ENCODE data around the gene MGAT5.

Gene MGAT5, protein sequence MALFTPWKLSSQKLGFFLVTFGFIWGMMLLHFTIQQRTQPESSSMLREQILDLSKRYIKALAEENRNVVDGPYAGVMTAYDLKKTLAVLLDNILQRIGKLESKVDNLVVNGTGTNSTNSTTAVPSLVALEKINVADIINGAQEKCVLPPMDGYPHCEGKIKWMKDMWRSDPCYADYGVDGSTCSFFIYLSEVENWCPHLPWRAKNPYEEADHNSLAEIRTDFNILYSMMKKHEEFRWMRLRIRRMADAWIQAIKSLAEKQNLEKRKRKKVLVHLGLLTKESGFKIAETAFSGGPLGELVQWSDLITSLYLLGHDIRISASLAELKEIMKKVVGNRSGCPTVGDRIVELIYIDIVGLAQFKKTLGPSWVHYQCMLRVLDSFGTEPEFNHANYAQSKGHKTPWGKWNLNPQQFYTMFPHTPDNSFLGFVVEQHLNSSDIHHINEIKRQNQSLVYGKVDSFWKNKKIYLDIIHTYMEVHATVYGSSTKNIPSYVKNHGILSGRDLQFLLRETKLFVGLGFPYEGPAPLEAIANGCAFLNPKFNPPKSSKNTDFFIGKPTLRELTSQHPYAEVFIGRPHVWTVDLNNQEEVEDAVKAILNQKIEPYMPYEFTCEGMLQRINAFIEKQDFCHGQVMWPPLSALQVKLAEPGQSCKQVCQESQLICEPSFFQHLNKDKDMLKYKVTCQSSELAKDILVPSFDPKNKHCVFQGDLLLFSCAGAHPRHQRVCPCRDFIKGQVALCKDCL
- 125 to 127 reads per million in 2 donors for total RNA-seq

GRCh38 chr2:134253804-134254203 lies at the start of gene MGAT5:
TSS of gene MGAT5 (plus strand) at chr2:134254072. CDS start at chr2:134254404, 332 bp downstream.
- no peak for DNase-seq

DNA sequence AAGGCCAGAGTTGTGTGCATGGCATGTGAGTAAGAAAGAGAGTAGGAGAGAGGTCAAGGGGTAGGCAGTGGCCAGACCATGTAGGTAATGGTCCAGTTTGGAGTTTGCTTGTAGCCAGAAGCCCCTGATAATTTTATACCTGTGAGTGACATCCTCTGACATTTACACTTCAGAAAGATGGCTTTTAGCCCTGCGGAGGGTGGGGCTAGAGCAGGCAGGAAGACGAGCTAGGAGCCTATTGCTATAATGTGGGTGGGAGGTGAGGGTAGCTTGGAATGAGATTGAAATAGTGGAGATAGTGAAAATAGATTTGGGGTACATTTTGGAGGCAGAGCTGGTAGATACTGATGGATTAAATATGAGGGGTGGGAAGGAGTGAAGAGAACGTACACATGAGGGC lies 48.8 kb upstream of the MGAT5 start:
- DNase-seq: no peak

DNA sequence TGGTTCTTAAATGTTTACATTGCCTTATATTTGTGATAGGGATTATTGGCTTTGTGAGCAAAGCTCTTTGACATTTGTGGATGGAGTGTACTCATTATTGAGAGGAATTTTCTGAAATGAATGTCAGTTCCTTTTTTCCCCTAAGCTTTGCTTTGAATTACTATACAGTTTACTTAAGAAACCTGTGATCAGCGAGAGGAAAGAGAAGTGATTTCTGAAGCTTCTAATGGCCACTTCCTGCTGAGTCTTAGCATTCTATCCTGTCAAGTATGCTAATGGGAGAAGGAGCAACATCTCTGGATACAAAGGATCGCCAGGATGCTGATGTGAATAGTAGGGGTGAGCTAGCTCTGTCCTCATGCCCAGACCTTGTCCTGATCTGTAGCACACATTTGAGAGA lies 47.8 kb upstream of the MGAT5 start:
- no peak for DNase-seq

GRCh38 chr2:134206573-134206972 lies 47.3 kb upstream of the MGAT5 start:
- DNase-seq: no peak

DNA sequence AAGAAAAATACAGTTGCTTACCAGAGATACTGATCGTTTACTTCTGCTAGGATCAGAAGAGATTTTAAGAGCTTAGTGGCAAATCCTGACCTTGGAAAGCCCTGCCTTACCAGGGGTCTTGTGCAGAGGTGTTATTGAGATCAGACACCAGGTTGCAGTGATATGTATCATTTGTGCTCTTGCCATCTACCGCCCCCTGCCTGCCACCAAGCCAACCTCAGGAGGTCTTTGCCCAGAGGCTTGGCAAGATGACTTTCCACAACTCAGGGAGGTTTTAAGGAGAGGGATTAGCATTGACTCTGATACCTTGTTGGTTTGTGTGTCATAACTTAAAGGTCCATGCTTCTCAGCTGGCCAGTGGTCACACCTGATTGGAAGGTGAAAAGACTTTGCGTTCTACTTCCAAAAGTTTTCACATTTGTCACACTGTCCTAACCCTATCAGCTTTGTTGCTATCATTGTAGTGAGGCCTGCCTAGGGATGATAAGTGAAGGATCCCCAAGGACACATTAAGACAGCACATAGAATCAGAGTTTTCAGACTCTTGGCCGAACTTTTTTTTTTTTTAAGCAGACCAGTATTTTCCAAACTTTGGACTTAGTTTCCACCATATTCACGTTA lies 46.2 kb upstream of the MGAT5 start:
- DNase-seq: peak in 4 of 5 experiments; percentile 30 to 64 (median 45)

DNA sequence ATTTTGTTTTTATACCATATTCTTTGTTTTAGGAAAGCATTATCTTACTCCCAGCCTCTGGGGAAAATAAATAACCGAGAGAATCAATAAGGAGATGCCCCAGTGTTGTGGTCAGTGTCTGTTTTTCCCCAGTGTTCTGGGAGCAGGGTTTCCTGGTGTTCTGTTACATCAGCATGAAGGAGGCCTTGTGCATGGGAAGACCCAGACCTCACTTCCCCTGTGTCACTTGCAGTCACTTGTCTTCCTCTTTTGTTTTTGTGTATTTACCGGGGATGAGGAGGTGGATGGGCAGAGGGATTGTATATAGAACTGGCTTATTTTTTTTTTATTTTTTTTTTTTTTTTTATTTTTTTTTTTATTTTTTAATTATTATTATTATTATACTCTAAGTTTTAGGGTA lies 45.0 kb upstream of the MGAT5 start:
- no peak for DNase-seq

GRCh38 chr2:134212746-134213145 lies 41.1 kb upstream of the MGAT5 start:
- no peak for DNase-seq

DNA sequence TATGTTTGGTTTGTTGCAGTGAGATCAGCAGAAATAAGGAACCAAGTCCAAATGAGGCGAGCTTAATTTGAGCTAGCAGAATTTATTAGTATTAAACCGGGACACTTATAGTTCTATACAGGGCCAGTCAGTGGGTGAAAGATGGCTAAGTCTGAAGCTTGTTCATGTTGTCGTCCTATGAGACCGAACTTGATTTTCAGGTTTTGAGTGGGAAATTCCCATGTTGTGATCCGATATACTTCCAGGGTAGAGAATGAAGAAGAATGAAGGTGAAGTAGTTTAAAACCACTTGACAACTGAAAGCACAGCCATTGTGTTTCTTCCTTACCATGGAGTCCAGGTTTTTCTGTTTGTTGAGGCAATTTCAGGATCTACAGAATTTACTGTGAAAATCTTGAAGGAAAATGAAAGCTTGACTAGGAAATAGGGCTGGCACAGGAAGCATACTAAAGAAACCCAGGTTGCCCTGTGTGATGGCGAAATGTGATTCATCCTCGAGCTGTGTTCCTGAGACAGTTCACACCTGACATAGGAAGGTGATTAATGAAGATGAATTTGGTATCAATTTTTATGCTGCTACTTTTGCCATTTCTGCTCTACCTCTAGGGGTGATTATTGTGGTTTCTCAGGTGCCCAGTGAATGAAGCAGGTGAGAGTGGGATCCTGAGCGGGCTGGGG lies 37.6 kb upstream of the MGAT5 start:
- no peak for DNase-seq

DNA sequence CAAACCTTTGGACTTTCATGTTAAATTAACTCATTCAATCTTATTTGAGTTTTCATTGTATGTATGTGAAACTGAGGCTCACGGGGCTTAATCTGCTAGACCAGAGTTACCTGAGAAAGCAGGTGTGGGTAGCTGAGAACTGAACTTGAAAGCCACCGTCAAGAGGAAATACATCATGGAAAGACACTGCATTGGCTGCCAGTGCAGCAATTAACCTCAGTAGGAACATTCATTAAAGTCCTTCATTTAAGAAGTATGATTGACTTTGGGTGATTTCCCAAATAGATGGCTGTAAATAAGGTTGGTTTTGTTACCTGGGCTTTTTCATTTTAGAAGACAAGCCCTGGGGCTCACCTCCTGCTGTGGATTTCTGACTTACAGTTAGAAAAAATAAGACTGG lies 36.5 kb upstream of the MGAT5 start:
- DNase-seq: no peak

DNA sequence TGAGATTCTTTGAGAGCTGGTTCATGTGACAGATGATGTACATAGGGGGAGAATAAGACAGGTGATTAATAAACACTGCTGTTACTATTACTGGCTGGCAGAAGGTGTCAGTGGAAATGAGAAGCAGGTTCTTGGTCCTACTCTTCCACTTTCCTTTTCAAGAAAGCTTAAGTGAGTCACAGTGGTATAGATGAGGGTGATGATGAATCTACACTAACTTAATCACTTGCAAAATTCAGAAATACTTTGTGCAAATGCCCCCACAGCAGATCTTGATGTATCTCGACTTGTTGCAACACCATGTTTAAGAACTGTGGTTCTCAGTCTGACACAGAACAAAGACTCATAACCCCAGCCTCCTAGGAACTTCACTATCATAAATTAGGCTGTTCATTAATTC lies 35.9 kb upstream of the MGAT5 start:
- peak in 1 of 5 experiments; percentile 82 for DNase-seq

DNA sequence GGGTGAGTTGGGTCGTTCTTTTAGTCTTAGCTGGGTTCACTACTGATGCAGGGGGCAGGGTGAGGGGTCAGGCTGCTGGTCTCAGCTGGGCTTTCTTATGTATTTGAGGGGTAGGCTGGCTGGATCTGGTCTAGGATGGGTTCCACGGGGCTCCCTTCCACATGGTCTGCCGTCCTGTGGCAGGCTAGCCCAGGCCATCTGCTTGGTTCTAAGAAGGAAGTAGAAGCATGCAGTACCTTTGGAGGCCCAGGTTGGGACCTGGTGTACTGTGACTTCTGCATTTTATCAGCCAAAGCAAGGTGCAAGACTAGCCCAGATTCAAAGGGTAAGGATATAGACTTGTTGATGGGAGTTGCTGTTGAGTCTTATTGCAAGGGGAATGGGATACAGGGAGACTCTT lies 35.5 kb upstream of the MGAT5 start:
- DNase-seq: no peak

DNA sequence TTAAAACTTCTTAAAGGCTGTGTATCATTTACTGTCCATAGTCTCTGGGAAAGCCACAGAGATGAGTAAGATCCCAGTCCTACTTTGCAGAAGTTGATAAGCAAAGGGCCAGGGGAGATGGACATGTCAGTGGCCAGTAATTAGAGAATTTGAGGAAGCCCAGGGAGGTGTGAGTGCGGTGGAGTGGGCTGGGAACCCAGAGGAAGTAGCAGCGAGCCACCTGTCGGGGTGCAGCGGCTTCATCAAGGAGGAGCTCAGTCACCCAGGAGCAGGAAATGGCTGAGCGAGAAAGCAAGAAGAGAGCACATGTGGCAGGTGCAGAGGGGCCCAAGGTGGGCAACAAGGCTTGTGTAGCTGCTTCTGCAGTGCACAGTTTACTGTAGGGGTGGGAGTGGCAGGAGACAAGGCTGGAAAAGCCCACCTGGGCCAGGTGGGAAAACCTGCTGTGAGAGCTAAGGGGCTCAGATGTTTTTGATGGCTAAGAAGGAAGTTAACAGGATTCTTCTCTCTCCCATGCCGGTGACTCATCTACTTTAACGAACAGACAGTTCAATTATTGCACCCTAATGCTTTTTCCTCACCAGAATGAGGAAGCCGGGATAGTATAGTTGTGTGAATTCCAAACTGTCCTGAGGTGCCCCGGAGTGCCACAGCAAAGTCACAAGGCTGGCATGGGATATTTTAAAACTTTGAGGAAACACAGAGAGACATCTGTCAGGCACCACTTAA lies 34.8 kb upstream of the MGAT5 start:
- DNase-seq: peak in 3 of 5 experiments; percentile 24 to 25 (median 24)

GRCh38 chr2:134220344-134220974 lies 33.4 kb upstream of the MGAT5 start:
- no peak for DNase-seq

DNA sequence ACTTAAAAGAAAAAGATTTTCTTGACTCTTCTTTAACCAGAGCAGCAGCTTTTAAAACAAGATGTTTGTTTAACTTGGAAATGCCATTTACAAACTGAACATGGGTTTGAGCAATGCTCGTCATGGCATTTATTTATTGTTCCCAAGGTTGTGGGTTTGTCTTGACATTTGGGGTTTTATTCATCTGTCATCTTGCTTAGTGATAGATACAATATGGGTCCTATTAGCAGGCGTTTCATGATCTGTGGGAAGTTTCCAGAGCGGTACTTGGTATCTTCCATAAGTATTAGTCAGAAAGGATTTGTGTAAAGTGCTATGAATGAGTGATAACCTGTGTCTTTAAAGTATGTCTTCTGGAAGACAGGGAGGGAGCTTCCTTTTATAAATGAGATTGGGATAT lies 29.9 kb upstream of the MGAT5 start:
- DNase-seq: no peak

- DNase-seq: no peak
These were observed 28.7 kb upstream of the MGAT5 start for GRCh38 chr2:134225173-134225572.

DNA sequence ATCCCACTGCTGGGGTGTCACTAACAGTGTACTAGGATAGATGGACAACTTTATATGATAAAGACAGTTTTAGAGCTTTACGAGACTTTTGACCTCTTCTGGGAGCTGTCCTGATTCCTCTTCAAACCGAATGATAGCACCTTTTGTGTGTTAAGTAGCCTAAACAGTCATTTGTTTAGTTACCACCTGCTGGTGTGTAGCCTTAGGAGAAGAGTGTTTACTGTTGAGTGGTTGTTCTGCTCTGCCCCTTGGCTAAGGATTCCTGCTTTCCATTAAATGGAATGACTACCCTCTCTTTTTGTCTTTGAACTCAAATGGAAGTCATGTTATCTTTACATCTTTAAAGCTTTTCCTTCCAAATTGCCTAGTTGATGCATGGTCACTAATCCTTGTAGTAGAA lies 28.0 kb upstream of the MGAT5 start:
- DNase-seq: no peak

GRCh38 chr2:134226601-134227000 lies 27.3 kb upstream of the MGAT5 start:
- no peak for DNase-seq

DNA sequence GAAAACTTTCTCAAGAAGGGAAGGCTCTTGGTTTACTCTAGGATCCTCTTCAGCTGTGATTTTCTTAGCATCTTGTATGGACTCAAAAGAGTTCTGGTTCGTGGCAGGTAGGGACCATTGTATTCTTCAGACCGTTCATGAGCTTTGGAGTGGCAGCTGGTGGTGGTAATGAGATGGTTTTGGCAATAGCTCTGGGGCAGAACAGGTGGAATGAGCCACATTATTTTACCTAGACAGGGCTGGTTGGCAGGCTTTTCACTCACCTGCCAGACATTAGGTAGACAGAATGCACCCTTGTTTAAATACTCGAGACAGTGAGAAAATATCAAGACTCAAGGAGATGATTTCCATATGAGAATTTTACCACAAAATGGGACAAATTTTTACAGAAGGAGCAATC lies 26.2 kb upstream of the MGAT5 start:
- no peak for DNase-seq

DNA sequence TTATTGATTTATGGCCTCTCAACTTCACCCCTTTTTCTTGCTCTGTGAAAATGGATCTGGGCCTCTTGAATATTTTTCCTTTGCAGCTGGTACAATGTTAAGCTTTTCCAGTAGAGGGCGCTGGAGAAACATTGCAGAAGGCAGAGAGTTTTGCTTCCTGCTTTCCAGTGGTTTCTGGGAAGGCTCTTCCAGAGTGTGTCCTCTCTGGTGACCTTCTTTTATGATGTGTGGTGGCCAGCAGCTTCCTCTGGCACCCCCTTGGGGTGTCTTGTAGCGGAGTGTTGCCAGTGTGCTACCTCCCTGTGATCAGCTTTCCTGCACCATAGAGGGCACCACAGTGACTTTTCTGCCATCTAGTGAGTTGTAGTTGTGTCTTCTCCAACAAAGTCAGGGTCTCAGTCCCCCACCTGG lies 25.4 kb upstream of the MGAT5 start:
- no peak for DNase-seq

- no peak for DNase-seq
These were observed 24.3 kb upstream of the MGAT5 start for GRCh38 chr2:134229540-134229939.

GRCh38 chr2:134230885-134231284 lies 23.0 kb upstream of the MGAT5 start:
- DNase-seq: no peak

Data from T-helper 2 cell (primary cell).